ENCODE results near the gene TENT4A. TPM values are rescaled to one million over a fixed set of nuclear protein-coding genes. Genes with fewer than 3 reads are reported as not detected.

TENT4A gene
- total RNA-seq, 3 donors from 2014 or later, result 16.0 to 26.2 (median 16.3) TPM

DNA sequence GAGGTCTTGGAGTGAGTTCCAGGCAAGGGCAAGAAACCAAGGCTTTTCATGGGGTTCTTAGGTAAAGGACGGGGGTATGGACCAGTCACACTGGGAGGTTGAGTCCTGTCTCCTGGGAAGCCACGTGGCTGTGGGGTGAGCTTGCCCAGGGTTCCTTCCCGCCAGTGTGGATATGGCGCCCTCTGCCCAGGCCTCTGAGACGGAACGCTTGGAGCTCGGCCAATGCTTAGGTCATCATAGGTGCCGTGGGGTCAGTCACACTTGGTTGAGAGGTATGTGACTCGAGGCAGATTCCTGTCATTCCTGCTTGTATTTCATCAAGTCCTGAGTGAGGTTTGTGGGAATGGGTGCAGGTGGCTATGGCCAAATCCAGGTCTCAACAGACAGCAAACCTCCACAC, 46.2 kb downstream of the TENT4A start:
- H3K9me3 ChIP-seq, result no peaks in the 10 kb centered on the region
- H3K4me3 ChIP-seq, result no peak overlapping the region
- ATAC-seq (peak; percentile 10), DNase-seq (no peak)
- H3K36me3 ChIP-seq (ENCODE audit: low read depth), result peaks cover 7% of the 10 kb centered on the region
- intact Hi-C loops (cut with DNase I, micrococcal nuclease), result no loop called here
- H3K4me1 ChIP-seq (ENCODE audit: low read depth), result no peaks in the 10 kb centered on the region
- TF ChIP-seq, protein P1, sequence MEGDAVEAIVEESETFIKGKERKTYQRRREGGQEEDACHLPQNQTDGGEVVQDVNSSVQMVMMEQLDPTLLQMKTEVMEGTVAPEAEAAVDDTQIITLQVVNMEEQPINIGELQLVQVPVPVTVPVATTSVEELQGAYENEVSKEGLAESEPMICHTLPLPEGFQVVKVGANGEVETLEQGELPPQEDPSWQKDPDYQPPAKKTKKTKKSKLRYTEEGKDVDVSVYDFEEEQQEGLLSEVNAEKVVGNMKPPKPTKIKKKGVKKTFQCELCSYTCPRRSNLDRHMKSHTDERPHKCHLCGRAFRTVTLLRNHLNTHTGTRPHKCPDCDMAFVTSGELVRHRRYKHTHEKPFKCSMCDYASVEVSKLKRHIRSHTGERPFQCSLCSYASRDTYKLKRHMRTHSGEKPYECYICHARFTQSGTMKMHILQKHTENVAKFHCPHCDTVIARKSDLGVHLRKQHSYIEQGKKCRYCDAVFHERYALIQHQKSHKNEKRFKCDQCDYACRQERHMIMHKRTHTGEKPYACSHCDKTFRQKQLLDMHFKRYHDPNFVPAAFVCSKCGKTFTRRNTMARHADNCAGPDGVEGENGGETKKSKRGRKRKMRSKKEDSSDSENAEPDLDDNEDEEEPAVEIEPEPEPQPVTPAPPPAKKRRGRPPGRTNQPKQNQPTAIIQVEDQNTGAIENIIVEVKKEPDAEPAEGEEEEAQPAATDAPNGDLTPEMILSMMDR (IDR thresholded peaks at IDR 0.05), result no peak

DNA sequence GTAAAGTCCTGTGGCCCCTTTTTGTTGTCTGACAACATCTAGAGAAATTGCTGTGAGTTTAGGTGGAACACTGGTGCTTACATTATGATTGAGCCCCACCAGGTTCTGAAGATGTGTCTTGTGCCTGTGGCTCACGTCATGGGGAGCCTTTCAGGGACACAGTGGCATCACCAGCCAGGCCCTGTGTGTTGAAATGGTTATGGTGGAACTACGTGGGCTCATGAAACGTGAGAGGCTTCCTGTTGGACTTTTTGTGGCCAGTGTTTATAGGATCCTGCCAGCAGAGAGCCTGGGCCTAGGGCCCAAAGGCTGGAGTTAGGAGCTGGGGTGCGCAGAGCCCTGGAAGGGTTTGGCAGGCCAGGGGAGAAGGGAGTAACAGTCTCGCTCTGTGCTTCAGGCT, 46.8 kb downstream of the TENT4A start:
- no peaks in the 10 kb centered on the region for H3K4me1 ChIP-seq (ENCODE audit: low read depth)
- TF ChIP-seq, protein P1 (IDR thresholded peaks at IDR 0.05), result no peak
- H3K4me3 ChIP-seq, result no peak overlapping the region
- intact Hi-C loops (cut with DNase I, micrococcal nuclease), result no loop called here
- H3K36me3 ChIP-seq (ENCODE audit: low read depth), result peaks cover 5% of the 10 kb centered on the region
- no peak for DNase-seq
- no peak for ATAC-seq
- H3K9me3 ChIP-seq, result no peaks in the 10 kb centered on the region

DNA sequence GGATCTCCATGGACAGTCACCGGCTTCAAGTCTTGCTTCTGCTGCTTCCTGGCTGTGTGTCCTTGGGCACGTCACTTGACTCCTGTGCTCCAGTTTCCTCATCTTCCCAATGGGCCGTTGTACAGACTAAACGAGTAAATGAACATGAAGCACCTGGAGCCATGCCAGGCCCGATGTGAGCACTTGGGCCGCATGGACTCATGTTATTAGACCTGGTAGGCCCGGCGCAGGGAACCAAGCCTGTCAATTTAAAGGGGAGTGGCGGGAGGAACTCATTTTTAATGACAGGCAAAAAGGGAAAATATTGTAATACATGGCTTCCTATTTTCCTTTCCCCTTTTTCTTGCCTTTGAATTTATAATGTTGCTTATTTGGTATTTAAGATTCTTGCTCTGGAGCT, 47.5 kb downstream of the TENT4A start:
- TF ChIP-seq, protein P1 (IDR thresholded peaks at IDR 0.05), result no peak
- Histone ChIP-seq H3K4me3 (no peak overlapping the region), H3K36me3 (ENCODE audit: low read depth) (peaks cover 5% of the 10 kb centered on the region), H3K4me1 (ENCODE audit: low read depth) (peaks cover under 1% of the 10 kb centered on the region), H3K9me3 (no peaks in the 10 kb centered on the region)
- DNase-seq, result no peak
- no peak for ATAC-seq
- intact Hi-C loops (cut with DNase I, micrococcal nuclease), result no loop called here

DNA sequence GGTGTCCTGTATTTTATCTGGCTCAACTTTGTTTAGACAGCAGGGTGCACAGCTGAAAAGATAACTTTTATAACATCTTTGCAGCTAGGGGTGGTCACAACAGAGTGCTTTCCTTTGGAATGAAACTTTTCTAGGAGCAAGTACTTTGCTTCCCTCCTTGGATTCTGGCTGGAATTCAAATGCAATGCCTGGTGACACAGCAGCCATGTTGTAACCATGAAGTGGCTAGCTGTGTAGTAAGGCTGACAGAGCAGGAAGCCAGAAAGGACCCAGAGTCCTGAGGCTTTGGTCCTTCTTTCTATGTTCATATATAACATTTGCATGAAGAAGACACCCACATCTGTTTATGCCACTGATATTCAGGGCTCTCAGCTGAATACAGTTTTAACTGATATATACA, 48.1 kb downstream of the TENT4A start:
- DNase-seq (no peak), ATAC-seq (no peak)
- Histone ChIP-seq H3K4me3 (no peak overlapping the region), H3K36me3 (ENCODE audit: low read depth) (no peaks in the 10 kb centered on the region), H3K9me3 (no peaks in the 10 kb centered on the region), H3K4me1 (ENCODE audit: low read depth) (peaks cover 7% of the 10 kb centered on the region)
- intact Hi-C loops (cut with DNase I, micrococcal nuclease), result no loop called here
- TF ChIP-seq, protein P1 (IDR thresholded peaks at IDR 0.05), result no peak

DNA sequence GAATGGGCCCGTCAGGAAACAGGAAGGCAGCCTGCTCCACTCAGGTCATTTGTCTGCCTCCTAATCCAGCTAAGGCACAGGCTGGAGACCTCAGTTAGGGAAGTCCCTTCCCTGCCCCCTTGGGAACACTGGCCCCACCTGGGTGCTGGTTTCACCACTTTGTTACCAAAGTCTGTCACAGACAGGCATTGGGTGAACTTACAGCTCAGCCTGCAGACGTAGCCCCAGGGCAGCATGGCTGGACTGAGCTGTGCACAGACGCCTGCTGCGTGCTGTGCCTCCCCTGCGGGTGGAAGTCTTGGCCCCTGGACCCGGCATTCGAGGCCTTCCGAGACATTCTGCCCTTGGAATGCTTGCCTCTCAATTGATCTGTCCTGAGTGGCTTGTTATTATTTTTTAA, 48.9 kb downstream of the TENT4A start:
- H3K4me3 ChIP-seq, result no peak overlapping the region
- intact Hi-C loops (cut with DNase I, micrococcal nuclease), result no loop called here
- peaks cover 8% of the 10 kb centered on the region for H3K4me1 ChIP-seq (ENCODE audit: low read depth)
- no peaks in the 10 kb centered on the region for H3K36me3 ChIP-seq (ENCODE audit: low read depth)
- DNase-seq (no peak), ATAC-seq (no peak)
- TF ChIP-seq, protein P1 (IDR thresholded peaks at IDR 0.05), result no peak
- H3K9me3 ChIP-seq, result no peaks in the 10 kb centered on the region

DNA sequence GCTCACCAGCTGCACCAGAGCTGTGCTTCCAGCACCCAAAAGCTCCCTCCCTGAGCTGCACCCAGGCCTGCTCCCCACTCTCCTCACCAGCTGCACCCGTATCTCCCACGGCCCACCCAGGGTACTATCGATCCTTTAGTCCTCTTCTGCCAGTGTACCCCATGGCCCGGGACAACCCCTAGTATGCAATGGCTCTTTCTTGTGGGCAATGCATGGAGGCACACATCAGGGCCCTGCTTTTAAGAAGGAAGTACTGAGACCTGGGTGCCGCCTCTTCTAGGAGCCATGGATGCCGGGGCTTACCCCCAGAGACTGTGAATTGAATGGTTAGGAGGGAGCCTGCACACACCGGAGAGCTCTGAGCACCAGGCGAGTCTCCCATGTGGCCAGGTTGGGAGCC, 49.5 kb downstream of the TENT4A start:
- Histone ChIP-seq H3K4me1 (ENCODE audit: low read depth) (peaks cover 8% of the 10 kb centered on the region), H3K4me3 (no peak overlapping the region), H3K36me3 (ENCODE audit: low read depth) (no peaks in the 10 kb centered on the region), H3K9me3 (no peaks in the 10 kb centered on the region)
- ATAC-seq (no peak), DNase-seq (no peak)
- TF ChIP-seq, protein P1 (IDR thresholded peaks at IDR 0.05), result no peak
- intact Hi-C loops (cut with DNase I, micrococcal nuclease), result no loop called here

Data from mucosa of descending colon (tissue), 3 donors.